Measurements from ENCODE around the gene NBEAL2.

DNA sequence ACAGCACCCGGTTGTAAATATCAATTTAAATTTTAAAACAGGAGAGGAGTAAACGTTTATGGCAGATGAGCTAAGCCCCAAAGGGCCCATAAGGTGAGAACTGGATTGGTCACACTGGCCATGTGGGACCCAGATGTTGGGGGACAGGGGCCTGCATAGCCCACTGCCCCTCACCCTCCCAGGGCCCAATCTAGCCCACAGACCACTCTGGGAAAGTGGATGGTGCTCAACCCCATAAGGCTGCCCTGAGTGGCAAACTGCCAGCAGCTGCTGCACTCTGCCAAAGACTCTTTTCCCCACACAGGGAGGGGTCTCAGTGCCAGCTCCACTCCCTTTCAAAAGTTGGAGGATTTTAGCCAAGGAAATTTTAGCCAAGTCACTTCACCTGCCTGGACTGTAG, 45.4 kb upstream of the NBEAL2 start:
- no peak for TF ChIP-seq SRF (IDR thresholded peaks at IDR 0.05; ENCODE audit: low read depth, low read length)
- TF ChIP-seq POLR2A (IDR thresholded peaks at IDR 0.05; ENCODE audit: control extremely low read depth in 1 of 2, low read depth in 2 of 2, low read length in 2 of 2) = no peak
- no peak for TF ChIP-seq RFX5 (IDR thresholded peaks at IDR 0.05; ENCODE audit: borderline replicate concordance, low read depth, low read length)
- no peak for TF ChIP-seq TAF1 (IDR thresholded peaks at IDR 0.05; ENCODE audit: low read depth, low read length)
- no peak for TF ChIP-seq JUND (IDR thresholded peaks at IDR 0.05; ENCODE audit: low read length)
- TF ChIP-seq CHD2 (IDR thresholded peaks at IDR 0.05; ENCODE audit: low read length) = no peak
- no peak for TF ChIP-seq SP1 (IDR thresholded peaks at IDR 0.05; ENCODE audit: low read depth, low read length)
- TF ChIP-seq, protein P1, sequence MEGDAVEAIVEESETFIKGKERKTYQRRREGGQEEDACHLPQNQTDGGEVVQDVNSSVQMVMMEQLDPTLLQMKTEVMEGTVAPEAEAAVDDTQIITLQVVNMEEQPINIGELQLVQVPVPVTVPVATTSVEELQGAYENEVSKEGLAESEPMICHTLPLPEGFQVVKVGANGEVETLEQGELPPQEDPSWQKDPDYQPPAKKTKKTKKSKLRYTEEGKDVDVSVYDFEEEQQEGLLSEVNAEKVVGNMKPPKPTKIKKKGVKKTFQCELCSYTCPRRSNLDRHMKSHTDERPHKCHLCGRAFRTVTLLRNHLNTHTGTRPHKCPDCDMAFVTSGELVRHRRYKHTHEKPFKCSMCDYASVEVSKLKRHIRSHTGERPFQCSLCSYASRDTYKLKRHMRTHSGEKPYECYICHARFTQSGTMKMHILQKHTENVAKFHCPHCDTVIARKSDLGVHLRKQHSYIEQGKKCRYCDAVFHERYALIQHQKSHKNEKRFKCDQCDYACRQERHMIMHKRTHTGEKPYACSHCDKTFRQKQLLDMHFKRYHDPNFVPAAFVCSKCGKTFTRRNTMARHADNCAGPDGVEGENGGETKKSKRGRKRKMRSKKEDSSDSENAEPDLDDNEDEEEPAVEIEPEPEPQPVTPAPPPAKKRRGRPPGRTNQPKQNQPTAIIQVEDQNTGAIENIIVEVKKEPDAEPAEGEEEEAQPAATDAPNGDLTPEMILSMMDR (IDR thresholded peaks at IDR 0.05; ENCODE audit: control extremely low read depth in 1 of 3, insufficient read depth in 1 of 3, low read depth in 1 of 3, low read length in 3 of 3) = no peak
- TF ChIP-seq EGR1 (IDR thresholded peaks at IDR 0.05; ENCODE audit: borderline replicate concordance, low read depth, low read length) = no peak
- TF ChIP-seq POLR2AphosphoS5 (IDR thresholded peaks at IDR 0.05; ENCODE audit: low read depth, low read length) = no peak
- TF ChIP-seq RNF2 (IDR thresholded peaks at IDR 0.05; ENCODE audit: borderline replicate concordance, low read depth, low read length, missing control alignments, poor library complexity, severe bottlenecking) = no peak
- TF ChIP-seq EP300 (IDR thresholded peaks at IDR 0.05; ENCODE audit: borderline replicate concordance in 1 of 2, low read depth in 2 of 2, low read length in 2 of 2) = no peak
- TF ChIP-seq KDM5A (IDR thresholded peaks at IDR 0.05; ENCODE audit: low read length) = no peak
- TF ChIP-seq GABPA (IDR thresholded peaks at IDR 0.05; ENCODE audit: borderline replicate concordance, insufficient read depth, low read length) = no peak
